Esophagus squamous epithelium (tissue), 5 donors: ENCODE measurements around the gene CACNG1. TPM values are rescaled to one million over a fixed set of nuclear protein-coding genes. Genes with fewer than 3 reads are reported as not detected.

Experiments used
- DNase-seq: peaks from one replicate; lab custom pipeline; 2025; lab: John Stamatoyannopoulos, UW
- H3K27ac ChIP-seq, 4 donors: fragments of 200-600 bp; sonication (generic); one replicate each; pipeline ENCODE4 v1.5.1; 2016 to 2019; ENCODE audit warnings: mild to moderate bottlenecking in 1 of 4
- H3K27me3 ChIP-seq, 4 donors: fragments of 200-600 bp; sonication (generic); 1 replicate in 3 of 4; 2 replicates in 1 of 4; pipeline versions ENCODE4 v1.5.1 to v1.6.0; 2017 to 2021; ENCODE audit warnings: antibody characterized with exemption in 1 of 4
- H3K36me3 ChIP-seq, 3 donors: fragments of 200-600 bp; sonication (generic); one replicate each; pipeline ENCODE4 v1.5.1; 2016 to 2019
- H3K4me1 ChIP-seq, 3 donors: fragments of 200-600 bp; sonication (generic); one replicate each; pipeline ENCODE4 v1.5.1; 2017 to 2019
- H3K4me3 ChIP-seq, 4 donors: fragments of 200-600 bp; sonication (generic); 1 replicate in 3 of 4; 2 replicates in 1 of 4; pipeline ENCODE4 v1.5.1; 2016 to 2019; ENCODE audit warnings: mild to moderate bottlenecking in 2 of 4, moderate library complexity in 1 of 4
- H3K9me3 ChIP-seq, 3 donors: fragments of 200-600 bp; sonication (generic); one replicate each; pipeline ENCODE4 v1.5.1; 2016 to 2019
- CTCF ChIP-seq, 6 experiments: fragments of 450-650 bp in 4 of 6; fragments of 200-600 bp in 2 of 6; sonication (generic) in 2 of 6; IDR thresholded peaks; one replicate each; pipeline ENCODE4 v1.5.1; 2016 to 2019; ENCODE audit warnings: antibody characterized with exemption in 6 of 6, mild to moderate bottlenecking in 4 of 6, moderate library complexity in 4 of 6
- POLR2A ChIP-seq, 4 donors: fragments of 450-650 bp; IDR thresholded peaks; one replicate each; pipeline ENCODE4 v1.6.1; 2017; ENCODE audit warnings: antibody characterized with exemption in 4 of 4, mild to moderate bottlenecking in 4 of 4, moderate library complexity in 3 of 4
- WGBS, 2 donors: methylation state at CpG; one replicate each; pipeline ENCODE4 v1.1.5; 2018; 5-methylcytosine and 5-hydroxymethylcytosine counted together
- intact Hi-C: fragments of 100-400 bp; cut with DNase I; formaldehyde crosslinking; loops from one replicate; pipeline ENCODE4 v1.15.0; 2022
- total RNA-seq, 4 donors: library from RNA; depleted of rRNA; stranded (reverse); fragments of >200 nt; gene quantifications; one replicate each; pipeline ENCODE4 v1.1.0, GENCODE V29; 2016
- donor health status: DM: yes; HTN: yes; CAD: no.

CACNG1 gene
- total RNA-seq, 4 donors from 2014 or later = not detected

GRCh38 chr17:67019809-67020208 lies 24.5 kb upstream of the CACNG1 start:
- Histone ChIP-seq H3K4me1 (no peaks in the 10 kb centered on the region), H3K4me3 (no peak overlapping the region), H3K27me3 (peaks cover 0 to 25% (median 0%) of the 10 kb centered on the region in 4 donors), H3K27ac (no peak overlapping the region), H3K9me3 (no peaks in the 10 kb centered on the region), H3K36me3 (no peaks in the 10 kb centered on the region)
- intact Hi-C loops = no loop called here
- DNase-seq = no peak
- TF ChIP-seq CTCF (IDR thresholded peaks at IDR 0.05) (no peak), POLR2A (IDR thresholded peaks at IDR 0.05) (no peak)
- 70 to 75% methylated on average over 3 to 7 of the region's 8 CpGs for WGBS, 2 donors

- 67 to 78% methylated on average over 11 of the region's 11 CpGs for WGBS, 2 donors
- Histone ChIP-seq H3K36me3 (no peaks in the 10 kb centered on the region), H3K4me3 (no peak overlapping the region), H3K9me3 (no peaks in the 10 kb centered on the region), H3K4me1 (no peaks in the 10 kb centered on the region), H3K27ac (no peak overlapping the region), H3K27me3 (peaks cover 0 to 26% (median 0%) of the 10 kb centered on the region in 4 donors)
- no peak for DNase-seq
- TF ChIP-seq CTCF (IDR thresholded peaks at IDR 0.05) = no peak
- no peak for TF ChIP-seq POLR2A (IDR thresholded peaks at IDR 0.05)
- intact Hi-C loops = no loop called here
Observed at GRCh38 chr17:67020293-67020766, 24.0 kb upstream of the CACNG1 start.

GRCh38 chr17:67021196-67021595 lies 23.2 kb upstream of the CACNG1 start:
- intact Hi-C loops = no loop called here
- no peak overlapping the region for H3K4me3 ChIP-seq
- TF ChIP-seq CTCF (IDR thresholded peaks at IDR 0.05) (no peak), POLR2A (IDR thresholded peaks at IDR 0.05) (no peak)
- no peak overlapping the region for H3K27ac ChIP-seq
- 83 to 84% methylated on average over 6 of the region's 7 CpGs for WGBS, 2 donors
- peaks cover 0 to 24% (median 0%) of the 10 kb centered on the region in 4 donors for H3K27me3 ChIP-seq
- H3K4me1 ChIP-seq = no peaks in the 10 kb centered on the region
- no peak for DNase-seq
- no peaks in the 10 kb centered on the region for H3K9me3 ChIP-seq
- H3K36me3 ChIP-seq = no peaks in the 10 kb centered on the region

- WGBS, 2 donors = 76 to 83% methylated on average over 9 to 13 of the region's 16 CpGs
- no peak for DNase-seq
- no peak overlapping the region for H3K4me3 ChIP-seq
- H3K27ac ChIP-seq = no peak overlapping the region
- H3K27me3 ChIP-seq = peaks cover 0 to 20% (median 0%) of the 10 kb centered on the region in 4 donors
- H3K36me3 ChIP-seq = no peaks in the 10 kb centered on the region
- H3K4me1 ChIP-seq = no peaks in the 10 kb centered on the region
- H3K9me3 ChIP-seq = no peaks in the 10 kb centered on the region
- TF ChIP-seq CTCF (IDR thresholded peaks at IDR 0.05) (no peak), POLR2A (IDR thresholded peaks at IDR 0.05) (no peak)
- intact Hi-C loops = no loop called here
Observed at GRCh38 chr17:67021743-67022450, 22.5 kb upstream of the CACNG1 start.

DNA sequence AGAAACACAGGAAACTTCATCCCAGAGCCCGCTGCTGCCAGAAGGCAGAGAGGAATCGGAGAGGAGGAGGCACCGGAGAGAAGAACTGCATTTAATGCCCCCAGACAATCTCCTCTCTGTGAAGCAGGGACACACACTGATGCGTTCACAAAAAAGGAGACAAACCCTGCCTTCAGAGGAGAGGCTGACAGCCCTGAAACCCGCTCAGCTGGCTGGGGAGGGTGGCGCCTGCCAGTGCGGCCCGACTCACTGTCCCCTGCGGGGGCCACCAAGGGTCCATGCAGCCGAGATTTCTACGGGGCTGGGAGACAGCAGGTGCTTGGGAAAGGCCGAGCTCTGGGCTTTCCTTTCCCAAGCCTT lies 21.9 kb upstream of the CACNG1 start:
- Histone ChIP-seq H3K36me3 (no peaks in the 10 kb centered on the region), H3K27me3 (peaks cover 0 to 25% (median 0%) of the 10 kb centered on the region in 4 donors), H3K9me3 (no peaks in the 10 kb centered on the region), H3K4me1 (no peaks in the 10 kb centered on the region), H3K4me3 (no peak overlapping the region), H3K27ac (no peak overlapping the region)
- 80 to 86% methylated on average over 1 to 5 of the region's 12 CpGs for WGBS, 2 donors
- TF ChIP-seq CTCF (IDR thresholded peaks at IDR 0.05) = no peak
- TF ChIP-seq POLR2A (IDR thresholded peaks at IDR 0.05) = no peak
- intact Hi-C loops = no loop called here
- no peak for DNase-seq
